ENCODE measurements around the gene ZBTB5. TPM values are rescaled to one million over a fixed set of nuclear protein-coding genes. Genes with fewer than 3 reads are reported as not detected.

ZBTB5 gene
- total and polyA plus RNA-seq, 9 of the 15 experiments (the other 6 are each of a cell fraction or from before 2014, with no cell fraction given), result 2.3 to 43.2 (median 15.5) TPM

DNA sequence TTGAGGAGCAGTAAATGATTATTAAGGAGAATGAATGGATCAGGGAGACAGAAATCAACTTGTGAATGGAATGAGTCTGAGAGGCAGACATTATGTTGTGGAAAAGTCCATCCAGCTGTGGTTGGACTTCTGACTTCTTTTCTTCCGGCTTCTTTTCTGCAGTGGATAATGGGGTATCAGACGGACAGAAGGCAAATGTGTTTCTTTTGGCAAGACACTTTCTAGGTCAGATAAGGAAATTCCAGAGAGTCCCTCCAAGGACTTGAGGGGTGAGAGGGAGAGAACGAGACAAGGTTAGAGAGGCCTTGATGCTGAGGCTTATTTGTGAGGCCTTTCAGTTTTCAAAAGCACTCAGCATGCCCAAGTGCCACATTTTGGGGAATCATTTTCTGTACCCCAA, 59.9 kb downstream of the ZBTB5 start (continued):
- TF ChIP-seq, protein P1, sequence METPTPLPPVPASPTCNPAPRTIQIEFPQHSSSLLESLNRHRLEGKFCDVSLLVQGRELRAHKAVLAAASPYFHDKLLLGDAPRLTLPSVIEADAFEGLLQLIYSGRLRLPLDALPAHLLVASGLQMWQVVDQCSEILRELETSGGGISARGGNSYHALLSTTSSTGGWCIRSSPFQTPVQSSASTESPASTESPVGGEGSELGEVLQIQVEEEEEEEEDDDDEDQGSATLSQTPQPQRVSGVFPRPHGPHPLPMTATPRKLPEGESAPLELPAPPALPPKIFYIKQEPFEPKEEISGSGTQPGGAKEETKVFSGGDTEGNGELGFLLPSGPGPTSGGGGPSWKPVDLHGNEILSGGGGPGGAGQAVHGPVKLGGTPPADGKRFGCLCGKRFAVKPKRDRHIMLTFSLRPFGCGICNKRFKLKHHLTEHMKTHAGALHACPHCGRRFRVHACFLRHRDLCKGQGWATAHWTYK (CRISPR knock-in tag; IDR thresholded peaks at IDR 0.05), result no peak
- TF ChIP-seq, protein P2, sequence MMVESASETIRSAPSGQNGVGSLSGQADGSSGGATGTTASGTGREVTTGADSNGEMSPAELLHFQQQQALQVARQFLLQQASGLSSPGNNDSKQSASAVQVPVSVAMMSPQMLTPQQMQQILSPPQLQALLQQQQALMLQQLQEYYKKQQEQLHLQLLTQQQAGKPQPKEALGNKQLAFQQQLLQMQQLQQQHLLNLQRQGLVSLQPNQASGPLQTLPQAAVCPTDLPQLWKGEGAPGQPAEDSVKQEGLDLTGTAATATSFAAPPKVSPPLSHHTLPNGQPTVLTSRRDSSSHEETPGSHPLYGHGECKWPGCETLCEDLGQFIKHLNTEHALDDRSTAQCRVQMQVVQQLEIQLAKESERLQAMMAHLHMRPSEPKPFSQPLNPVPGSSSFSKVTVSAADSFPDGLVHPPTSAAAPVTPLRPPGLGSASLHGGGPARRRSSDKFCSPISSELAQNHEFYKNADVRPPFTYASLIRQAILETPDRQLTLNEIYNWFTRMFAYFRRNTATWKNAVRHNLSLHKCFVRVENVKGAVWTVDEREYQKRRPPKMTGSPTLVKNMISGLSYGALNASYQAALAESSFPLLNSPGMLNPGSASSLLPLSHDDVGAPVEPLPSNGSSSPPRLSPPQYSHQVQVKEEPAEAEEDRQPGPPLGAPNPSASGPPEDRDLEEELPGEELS (CRISPR knock-in tag; IDR thresholded peaks at IDR 0.05; ENCODE audit: borderline replicate concordance), result no peak
- TF ChIP-seq, protein P3, sequence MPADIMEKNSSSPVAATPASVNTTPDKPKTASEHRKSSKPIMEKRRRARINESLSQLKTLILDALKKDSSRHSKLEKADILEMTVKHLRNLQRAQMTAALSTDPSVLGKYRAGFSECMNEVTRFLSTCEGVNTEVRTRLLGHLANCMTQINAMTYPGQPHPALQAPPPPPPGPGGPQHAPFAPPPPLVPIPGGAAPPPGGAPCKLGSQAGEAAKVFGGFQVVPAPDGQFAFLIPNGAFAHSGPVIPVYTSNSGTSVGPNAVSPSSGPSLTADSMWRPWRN (IDR thresholded peaks at IDR 0.05; ENCODE audit: low read depth), result no peak
- TF ChIP-seq SRF (CRISPR knock-in tag; IDR thresholded peaks at IDR 0.05), result no peak
- TF ChIP-seq PCBP1 (IDR thresholded peaks at IDR 0.05; ENCODE audit: low read depth, low read length, poor library complexity, severe bottlenecking), result no peak
- TF ChIP-seq ZKSCAN1 (IDR thresholded peaks at IDR 0.05; ENCODE audit: low read depth, low read length), result no peak
- TF ChIP-seq RHOXF2B (CRISPR knock-in tag; conservative IDR thresholded peaks at IDR 0.05), result no peak

Data from K562 (cell line).